Urothelium cell line (cell line): ENCODE measurements around the gene TRAF3IP3.

Experiments used
- DNase-seq: peaks from one replicate; pipeline ENCODE4 v3.0.0; 2011; ENCODE audit warnings: low spot score, mixed read lengths
- FAIRE-seq: peaks from 2 replicates; lab custom pipeline; 2011; peaks lifted over from hg19 to GRCh38; lab: Jason Lieb, UNC

Gene TRAF3IP3

DNA sequence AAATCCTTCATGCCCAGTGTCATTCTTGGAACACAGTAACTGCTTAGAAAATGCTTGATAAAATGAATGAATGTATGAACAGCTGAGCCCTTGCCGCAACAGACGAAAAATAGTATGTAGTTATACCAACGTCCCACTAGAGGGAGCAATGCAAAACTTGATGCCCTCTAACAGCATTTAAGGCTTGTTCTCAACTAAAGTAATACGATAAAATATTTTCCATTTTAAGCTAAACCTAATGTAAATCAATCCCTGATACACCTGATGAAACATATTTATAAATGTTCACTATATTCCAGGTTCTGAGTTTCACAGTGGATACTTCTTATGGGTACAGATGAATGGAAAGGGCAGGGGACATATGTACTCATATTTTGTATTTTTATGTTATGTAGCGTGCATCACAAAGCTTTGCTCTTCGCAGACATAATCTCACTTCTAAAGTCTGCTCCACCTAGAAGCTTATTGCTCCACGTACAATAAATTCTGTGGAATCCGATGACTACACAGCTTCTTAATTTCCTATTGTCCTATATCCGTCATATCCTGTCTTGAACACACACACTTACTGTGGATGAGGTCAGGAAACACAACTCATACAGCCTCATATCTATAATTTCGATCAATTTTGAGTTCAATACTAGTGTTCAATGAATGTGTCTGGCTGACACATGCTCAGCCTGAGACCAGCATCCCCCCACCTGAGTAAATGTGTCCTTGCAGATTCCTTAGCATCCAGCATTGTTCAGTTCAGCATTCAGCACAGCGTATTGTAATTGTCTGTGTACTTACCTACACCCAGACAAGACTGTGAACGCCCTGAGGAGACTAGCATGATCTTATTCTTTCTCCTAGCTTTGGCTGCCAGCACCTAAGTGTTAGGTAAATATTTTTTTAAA lies 67.5 kb downstream of the TRAF3IP3 start:
- FAIRE-seq (no peak), DNase-seq (peak; percentile 54)

DNA sequence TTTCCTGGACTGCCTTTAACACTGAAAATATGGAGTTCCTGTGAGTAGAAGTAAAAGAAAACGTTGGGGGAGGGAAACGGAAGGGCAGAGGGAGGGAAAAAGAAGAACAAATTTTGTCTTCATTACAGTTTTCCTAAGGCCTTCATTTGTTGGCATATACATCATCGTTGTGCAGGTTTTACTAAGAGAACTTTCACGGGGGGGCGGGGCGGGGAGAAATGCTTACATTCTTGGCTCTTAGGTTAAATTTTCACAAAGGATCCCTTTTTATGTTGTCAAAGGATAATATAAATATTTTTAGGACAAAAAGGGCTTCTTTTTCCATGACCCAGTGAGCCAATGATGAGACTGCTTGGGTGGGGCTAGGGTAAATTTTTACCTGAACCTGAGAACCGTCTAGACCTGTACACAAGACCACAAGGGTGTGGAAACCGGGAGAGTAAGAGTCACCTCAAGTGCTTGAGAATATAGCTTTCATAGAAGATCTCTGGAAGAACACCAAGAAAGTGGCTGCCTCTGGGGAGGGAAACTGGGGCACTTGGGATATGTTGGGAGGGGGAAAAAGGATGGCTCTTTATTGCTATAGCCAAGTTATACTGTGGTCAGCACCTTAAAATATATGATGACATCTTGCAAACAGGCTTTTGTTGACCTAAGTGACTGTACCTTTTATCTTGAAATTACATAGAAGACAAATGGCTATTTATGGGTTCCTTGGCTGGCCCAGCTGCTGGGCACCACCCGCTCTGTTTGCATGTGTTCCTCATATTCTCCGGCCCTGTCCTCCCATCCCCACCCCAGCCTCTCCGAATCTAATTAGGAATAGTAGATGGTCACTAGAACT lies 70.0 kb downstream of the TRAF3IP3 start:
- DNase-seq (no peak), FAIRE-seq (no peak)

DNA sequence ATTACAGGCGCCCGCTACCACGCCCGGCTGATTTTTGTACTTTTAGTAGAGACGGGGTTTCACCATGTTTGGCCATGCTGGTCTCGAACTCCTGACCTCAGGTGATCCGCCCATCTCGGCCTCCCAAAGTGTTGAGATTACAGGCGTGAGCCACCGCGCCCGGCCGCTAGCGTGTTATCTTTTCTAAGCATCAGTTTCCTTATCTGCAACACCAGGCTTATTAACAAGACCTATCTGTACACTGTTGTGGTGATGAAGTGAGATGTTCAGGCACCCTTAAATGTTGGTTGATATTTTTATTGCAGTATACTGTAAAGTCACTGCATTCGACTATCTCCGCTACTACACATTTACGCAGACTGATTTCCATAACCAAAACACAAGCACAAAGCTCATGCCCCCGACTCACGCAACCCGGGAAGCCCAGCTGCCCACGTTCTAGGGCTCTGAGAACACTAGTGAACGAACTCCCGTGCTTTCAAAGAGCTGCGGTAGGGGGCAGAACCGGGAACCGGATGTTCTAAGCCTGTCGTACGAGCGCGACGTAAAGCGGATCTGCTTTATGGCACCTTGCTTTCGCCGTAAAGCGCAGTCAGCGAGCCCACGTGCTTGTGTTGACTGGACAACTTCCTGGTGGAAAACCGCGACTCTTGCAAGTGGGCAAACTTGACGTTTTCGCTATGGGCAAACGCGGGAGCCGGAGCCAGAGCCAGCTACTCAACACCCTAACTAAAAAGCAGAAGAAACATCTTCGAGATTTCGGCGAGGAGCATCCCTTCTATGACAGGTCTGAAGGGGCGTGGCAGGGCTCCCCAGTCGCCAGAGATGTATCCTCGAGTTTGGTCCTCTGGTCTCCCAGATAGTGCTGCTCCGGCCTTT lies 71.8 kb downstream of the TRAF3IP3 start, which contains the start of gene UTP25:
Gene UTP25, plus strand, starts transcription at position 589 of the 879 bp plus-strand sequence. Its CDS starts 92 bp downstream, at position 681.
- peak; percentile 88 for DNase-seq
- FAIRE-seq: peak; percentile 83

DNA sequence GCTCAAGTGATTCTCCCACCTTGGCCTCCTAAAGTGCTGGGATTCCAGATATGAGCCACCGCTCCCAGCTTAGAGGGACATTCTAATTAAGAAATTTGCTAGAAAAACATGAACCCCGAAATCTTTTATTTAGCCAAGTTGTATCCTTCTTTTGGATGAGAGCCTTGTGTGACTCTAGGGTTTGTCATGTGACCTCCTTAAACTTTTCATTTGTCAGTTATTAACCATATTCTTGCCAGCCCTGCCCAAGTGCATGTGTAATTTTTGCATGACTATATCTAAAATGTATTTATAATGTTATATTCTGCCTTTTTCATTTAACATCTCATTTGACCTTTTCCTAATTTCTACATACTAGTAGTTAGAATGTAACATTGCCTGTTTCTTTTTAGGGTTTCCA lies 73.9 kb downstream of the TRAF3IP3 start:
- FAIRE-seq (no peak), DNase-seq (no peak)

DNA sequence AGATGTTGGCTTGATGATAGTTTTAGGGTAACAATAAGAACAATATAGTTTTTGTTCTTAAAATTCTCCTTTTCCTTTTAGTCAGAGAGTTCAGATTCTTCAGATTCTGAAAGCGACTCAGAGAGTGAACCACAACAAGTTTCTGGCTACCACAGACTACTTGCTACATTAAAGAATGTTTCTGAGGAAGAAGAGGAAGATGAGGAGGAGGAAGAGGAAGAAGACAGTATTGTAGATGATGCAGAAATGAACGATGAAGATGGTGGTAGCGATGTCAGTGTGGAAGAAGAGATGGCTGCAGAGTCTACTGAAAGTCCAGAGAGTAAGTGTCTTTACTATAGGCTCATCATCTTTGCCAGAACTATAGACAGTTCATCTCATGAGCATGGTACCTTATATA lies 74.9 kb downstream of the TRAF3IP3 start:
- DNase-seq: no peak
- FAIRE-seq: no peak

DNA sequence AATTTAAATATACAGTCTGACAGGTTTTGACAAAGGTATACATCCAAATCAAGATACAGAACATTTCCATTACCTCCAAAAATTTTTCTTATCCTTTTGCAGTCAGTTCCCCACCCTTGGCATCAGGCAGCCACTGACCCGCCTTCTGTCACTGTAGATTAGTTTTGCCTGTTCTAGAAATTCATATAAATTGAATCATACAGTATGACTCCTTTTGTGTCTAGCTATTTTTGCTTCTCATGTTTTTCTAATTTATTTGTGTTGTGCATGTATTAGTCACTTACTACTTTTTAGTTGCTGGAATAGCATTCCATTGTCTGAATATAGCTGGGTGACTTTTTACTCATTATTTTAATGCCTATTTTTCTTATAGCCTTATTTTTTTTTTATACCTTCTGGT lies 75.8 kb downstream of the TRAF3IP3 start:
- FAIRE-seq (no peak), DNase-seq (no peak)
